ENCODE results near the gene AKT2. TPM values are rescaled to one million over a fixed set of nuclear protein-coding genes. Genes with fewer than 3 reads are reported as not detected.

Gene AKT2
- total RNA-seq, 1 donor from 2014 or later: 107 TPM

- peaks cover 32% of the 10 kb centered on the region for H3K36me3 ChIP-seq
- no peak overlapping the region for H3K4me3 ChIP-seq
- no peaks in the 10 kb centered on the region for H3K27me3 ChIP-seq (ENCODE audit: low read depth)
- H3K9me3 ChIP-seq (replicated peaks): no peaks in the 10 kb centered on the region
- no peak for DNase-seq
- no peak overlapping the region for H3K27ac ChIP-seq (replicated peaks)
- TF ChIP-seq CTCF (IDR thresholded peaks at IDR 0.05; ENCODE audit: borderline replicate concordance): no peak
- intact Hi-C loops (cut with micrococcal nuclease): no loop called here
- H3K4me1 ChIP-seq: peaks cover 11% of the 10 kb centered on the region
These were observed 32.2 kb upstream of the AKT2 start for GRCh38 chr19:40317338-40317737.

GRCh38 chr19:40315812-40316470, 30.8 kb upstream of the AKT2 start:
- no peak for DNase-seq
- Histone ChIP-seq H3K4me1 (peaks cover 11% of the 10 kb centered on the region), H3K9me3 (replicated peaks) (no peaks in the 10 kb centered on the region), H3K27me3 (ENCODE audit: low read depth) (no peaks in the 10 kb centered on the region), H3K4me3 (no peak overlapping the region), H3K27ac (replicated peaks) (no peak overlapping the region), H3K36me3 (peaks cover 18% of the 10 kb centered on the region)
- TF ChIP-seq CTCF (IDR thresholded peaks at IDR 0.05; ENCODE audit: borderline replicate concordance): no peak
- intact Hi-C loops (cut with micrococcal nuclease): no loop called here

GRCh38 chr19:40314656-40315055, 29.5 kb upstream of the AKT2 start:
- no peak for DNase-seq
- TF ChIP-seq CTCF (IDR thresholded peaks at IDR 0.05; ENCODE audit: borderline replicate concordance): no peak
- Histone ChIP-seq H3K36me3 (peaks cover 11% of the 10 kb centered on the region), H3K27ac (replicated peaks) (no peak overlapping the region), H3K4me1 (peaks cover 10% of the 10 kb centered on the region), H3K4me3 (no peak overlapping the region), H3K9me3 (replicated peaks) (no peaks in the 10 kb centered on the region), H3K27me3 (ENCODE audit: low read depth) (no peaks in the 10 kb centered on the region)
- intact Hi-C loops (cut with micrococcal nuclease): no loop called here

GRCh38 chr19:40313229-40313983, 28.3 kb upstream of the AKT2 start:
- intact Hi-C loops (cut with micrococcal nuclease): no loop called here
- H3K9me3 ChIP-seq (replicated peaks): no peaks in the 10 kb centered on the region
- H3K4me1 ChIP-seq: peaks cover 13% of the 10 kb centered on the region
- H3K27ac ChIP-seq (replicated peaks): no peak overlapping the region
- no peak for DNase-seq
- H3K36me3 ChIP-seq: peaks cover 3% of the 10 kb centered on the region
- TF ChIP-seq CTCF (IDR thresholded peaks at IDR 0.05; ENCODE audit: borderline replicate concordance): no peak
- H3K4me3 ChIP-seq: no peak overlapping the region
- H3K27me3 ChIP-seq (ENCODE audit: low read depth): no peaks in the 10 kb centered on the region

- peaks cover 13% of the 10 kb centered on the region for H3K4me1 ChIP-seq
- DNase-seq: no peak
- no peak overlapping the region for H3K4me3 ChIP-seq
- no peaks in the 10 kb centered on the region for H3K36me3 ChIP-seq
- TF ChIP-seq CTCF (IDR thresholded peaks at IDR 0.05; ENCODE audit: borderline replicate concordance): no peak
- no peaks in the 10 kb centered on the region for H3K27me3 ChIP-seq (ENCODE audit: low read depth)
- H3K27ac ChIP-seq (replicated peaks): no peak overlapping the region
- intact Hi-C loops (cut with micrococcal nuclease): no loop called here
- H3K9me3 ChIP-seq (replicated peaks): no peaks in the 10 kb centered on the region
These were observed 27.4 kb upstream of the AKT2 start for GRCh38 chr19:40312533-40312932.

All from left ventricle myocardium inferior (tissue), 1 donor.